ENCODE measurements around the gene ZSWIM5. TPM values are rescaled to one million over a fixed set of nuclear protein-coding genes. Genes with fewer than 3 reads are reported as not detected.
"Not testable (repeated sequence)": the region's sequence is repeated elsewhere in the genome, so short reads cannot be mapped to it uniquely, and the experiment has no call there.

The ZSWIM5 gene
- polyA plus RNA-seq, 4 donors: 6.1 to 7.6 (median 6.6) TPM

DNA sequence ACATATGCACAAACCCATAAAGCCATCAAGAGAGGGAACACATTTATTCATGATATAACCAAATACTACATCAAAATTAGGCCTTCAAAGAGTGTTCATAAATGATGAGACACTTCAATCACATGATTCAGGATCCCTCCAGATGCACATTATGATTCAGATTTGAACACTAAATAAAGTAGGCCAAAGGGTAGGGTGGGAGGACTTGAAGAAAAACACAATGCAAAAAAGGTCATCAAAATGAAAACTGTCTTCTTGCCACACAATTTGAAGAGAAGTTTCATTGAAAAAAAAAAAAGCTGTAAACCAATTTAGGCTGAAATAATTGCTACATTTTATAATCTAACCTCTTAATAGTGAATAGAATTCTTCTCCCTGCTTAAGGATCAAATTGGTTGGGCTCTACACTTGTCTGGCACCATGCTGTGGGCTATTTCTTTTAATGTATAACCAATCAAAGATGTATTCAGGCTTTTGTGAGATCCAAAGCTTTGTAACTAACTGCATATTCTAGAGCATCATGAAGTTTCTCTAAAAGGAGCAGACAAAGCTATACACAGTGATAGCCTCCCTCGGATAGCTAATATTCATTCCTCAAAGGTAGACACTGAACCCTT is 58.1 kb downstream of the ZSWIM5 start:
- no peak for DNase-seq (ENCODE audit: low read depth in 4 of 4, low spot score in 2 of 4)

GRCh38 chr1:45146833-45147232 is 59.6 kb downstream of the ZSWIM5 start:
- no peak for DNase-seq (ENCODE audit: low read depth in 4 of 4, low spot score in 2 of 4)

DNA sequence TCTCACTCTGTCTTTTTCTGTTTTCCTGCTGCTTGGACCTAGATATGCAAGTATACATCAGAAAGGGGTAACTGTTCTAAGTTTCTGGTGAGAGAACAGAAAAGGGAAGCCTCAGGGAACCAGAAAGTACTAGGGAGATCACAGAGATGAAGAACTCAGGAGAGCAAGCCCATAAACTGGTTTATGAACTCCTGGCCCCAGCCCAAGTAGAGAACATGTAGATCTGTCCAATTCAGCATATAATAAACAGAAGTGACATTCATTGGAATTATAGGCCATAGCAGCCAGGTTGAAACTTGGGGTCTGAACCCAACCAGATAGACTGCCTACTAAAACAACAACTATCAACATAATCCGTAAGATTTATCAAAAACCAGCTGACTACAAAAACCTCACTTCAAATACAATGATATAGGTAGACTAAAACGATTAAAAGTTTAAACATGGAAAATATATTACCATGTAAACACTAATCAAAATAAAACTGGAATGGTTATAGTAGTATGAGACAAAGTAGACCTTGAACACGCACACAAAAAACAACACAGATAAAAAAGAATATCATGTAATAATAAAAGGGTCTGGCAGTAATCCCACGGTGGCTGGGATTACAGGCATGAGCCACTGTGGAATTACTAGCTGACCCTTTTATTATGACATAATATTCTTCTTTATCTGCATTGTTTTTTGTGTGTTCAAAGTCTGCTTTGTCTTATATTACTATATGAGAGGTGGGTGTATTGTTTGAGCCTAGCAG is 65.0 kb downstream of the ZSWIM5 start:
- no peak for DNase-seq (ENCODE audit: low read depth in 4 of 4, low spot score in 2 of 4)

GRCh38 chr1:45136984-45137383 is 69.4 kb downstream of the ZSWIM5 start:
- no peak for DNase-seq (ENCODE audit: low read depth in 4 of 4, low spot score in 2 of 4)

GRCh38 chr1:45135316-45135715 is 71.1 kb downstream of the ZSWIM5 start:
- DNase-seq (ENCODE audit: low read depth in 4 of 4, low spot score in 2 of 4): no peak

DNA sequence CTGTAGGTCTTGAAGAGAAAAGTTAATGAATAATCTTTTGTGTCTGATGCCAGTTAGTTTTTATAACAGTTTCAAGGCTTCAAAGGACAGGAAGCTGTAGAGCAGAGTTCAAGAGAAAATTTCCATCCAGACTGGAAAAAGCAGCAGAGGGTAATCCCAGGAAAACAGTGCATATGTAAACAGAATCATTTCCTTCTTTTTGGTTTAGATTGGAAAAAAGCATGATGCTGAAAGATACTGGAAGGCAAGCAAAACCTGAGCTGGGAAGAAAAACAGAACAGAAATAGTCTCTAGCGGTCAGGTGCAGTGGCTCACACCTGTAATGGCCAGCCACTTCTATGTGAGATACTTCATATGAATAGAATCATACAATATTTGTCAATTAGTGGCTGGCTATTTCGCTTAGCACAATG is 71.9 kb downstream of the ZSWIM5 start:
- peak in 2 of 4 donors; percentile 6 to 23 for DNase-seq (ENCODE audit: low read depth in 4 of 4, low spot score in 2 of 4)

- not testable (repeated sequence) for DNase-seq (ENCODE audit: low read depth in 4 of 4, low spot score in 2 of 4)
Observed at GRCh38 chr1:45132719-45133118, 73.7 kb downstream of the ZSWIM5 start.

GRCh38 chr1:45123358-45123757 is 83.0 kb downstream of the ZSWIM5 start:
- DNase-seq (ENCODE audit: low read depth in 4 of 4, low spot score in 2 of 4): no peak

- DNase-seq (ENCODE audit: low read depth in 4 of 4, low spot score in 2 of 4): no peak
Observed at GRCh38 chr1:45122724-45123123, 83.7 kb downstream of the ZSWIM5 start.

DNA sequence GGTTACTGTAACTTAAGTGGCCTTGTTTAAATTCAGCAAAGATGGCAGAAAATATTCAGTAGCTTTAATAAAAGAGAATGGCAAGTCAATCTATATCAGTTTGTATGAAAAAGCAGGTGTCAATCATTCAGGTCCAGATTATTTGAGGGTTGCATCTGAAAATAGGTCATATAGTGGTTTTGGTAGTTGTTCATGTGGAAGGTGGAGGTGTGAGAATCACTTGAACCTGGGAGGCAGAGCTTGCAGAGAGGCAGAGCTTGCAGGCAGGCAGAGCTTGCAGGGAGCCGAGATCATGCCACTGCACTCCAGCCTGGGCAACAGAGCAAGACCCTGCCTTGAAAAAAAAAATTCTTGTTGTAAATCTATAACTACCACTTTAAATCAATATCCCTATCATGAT is 88.6 kb downstream of the ZSWIM5 start:
- DNase-seq (ENCODE audit: low read depth in 4 of 4, low spot score in 2 of 4): no peak

DNA sequence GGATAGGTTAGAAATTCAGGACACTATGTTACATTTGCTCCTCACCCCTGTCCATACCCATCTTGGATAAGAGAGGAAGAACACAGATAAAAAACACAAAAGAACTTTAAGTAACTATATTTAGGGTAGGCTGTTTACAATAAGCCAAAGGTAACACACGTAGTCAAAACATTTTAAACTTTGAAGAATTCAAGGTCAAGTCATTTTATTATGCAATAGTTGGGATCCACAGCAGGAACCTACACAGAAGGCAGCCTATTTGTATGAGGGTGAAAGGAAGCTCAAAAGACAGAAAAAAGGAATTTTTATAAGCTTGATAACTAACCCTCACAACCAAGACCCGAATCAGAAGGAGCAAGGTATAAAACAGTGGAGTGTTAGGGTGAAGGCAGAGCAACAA is 89.6 kb downstream of the ZSWIM5 start:
- DNase-seq (ENCODE audit: low read depth in 4 of 4, low spot score in 2 of 4): no peak

GRCh38 chr1:45116340-45116739 is 90.1 kb downstream of the ZSWIM5 start:
- DNase-seq (ENCODE audit: low read depth in 4 of 4, low spot score in 2 of 4): no peak

DNA sequence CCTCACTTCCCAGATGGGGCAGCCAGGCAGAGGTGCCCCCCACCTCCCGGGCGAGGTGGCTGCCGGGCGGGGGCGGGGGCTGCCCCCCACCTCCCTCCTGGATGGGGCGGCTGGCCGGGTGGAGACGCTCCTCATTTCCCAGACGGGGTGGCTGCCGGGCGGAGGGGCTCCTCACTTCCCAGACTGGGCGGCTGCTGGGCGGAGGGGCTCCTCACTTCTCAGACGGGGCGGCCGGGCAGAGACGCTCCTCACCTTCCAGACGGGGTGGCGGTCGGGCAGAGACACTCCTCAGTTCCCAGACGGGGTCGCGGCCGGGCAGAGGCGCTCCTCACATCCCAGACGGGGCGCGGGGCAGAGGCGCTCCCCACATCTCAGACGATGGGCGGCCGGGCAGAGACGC is 91.2 kb downstream of the ZSWIM5 start:
- not testable (repeated sequence) for DNase-seq (ENCODE audit: low read depth in 4 of 4, low spot score in 2 of 4)

DNA sequence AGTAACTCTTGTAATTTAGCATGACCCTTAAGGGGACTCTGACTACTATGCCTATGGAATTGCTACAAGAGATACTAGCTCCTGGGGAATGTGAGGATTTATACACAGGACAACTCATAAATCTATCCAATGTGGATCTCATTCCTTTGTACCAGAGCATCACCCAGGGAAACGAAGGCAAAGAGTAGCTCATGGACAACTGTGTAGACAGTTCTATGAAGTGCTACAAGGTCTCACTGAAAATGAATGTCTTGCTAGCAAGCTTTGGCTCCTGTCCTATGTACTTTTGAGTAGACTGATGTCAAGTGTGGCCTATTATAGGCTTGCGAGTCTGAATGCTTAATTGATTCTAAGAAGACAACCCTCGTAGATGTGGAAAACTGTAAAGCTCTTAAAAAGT is 93.7 kb downstream of the ZSWIM5 start:
- DNase-seq (ENCODE audit: low read depth in 4 of 4, low spot score in 2 of 4): no peak

- no peak for DNase-seq (ENCODE audit: low read depth in 4 of 4, low spot score in 2 of 4)
Observed at GRCh38 chr1:45111239-45111638, 95.2 kb downstream of the ZSWIM5 start.

DNA sequence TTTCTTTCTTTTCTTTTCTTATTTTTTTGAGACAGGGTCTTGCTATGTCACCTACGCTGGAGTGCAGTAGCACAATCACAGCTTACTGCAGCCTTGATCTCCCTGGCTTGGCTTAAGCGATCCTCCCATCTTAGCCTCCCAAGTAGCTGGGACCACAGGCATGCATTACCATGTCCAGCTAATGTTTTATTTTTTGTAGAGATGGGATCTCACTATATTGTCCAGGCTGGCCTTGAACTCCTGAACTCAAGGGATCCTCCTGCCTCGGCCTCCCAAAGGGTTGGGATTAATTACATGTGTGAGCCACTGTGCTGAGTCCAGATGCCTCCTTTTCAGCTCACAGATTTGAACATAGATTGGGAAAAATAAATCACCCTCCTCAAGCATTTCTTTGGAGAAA is 98.6 kb downstream of the ZSWIM5 start:
- no peak for DNase-seq (ENCODE audit: low read depth in 4 of 4, low spot score in 2 of 4)

DNA sequence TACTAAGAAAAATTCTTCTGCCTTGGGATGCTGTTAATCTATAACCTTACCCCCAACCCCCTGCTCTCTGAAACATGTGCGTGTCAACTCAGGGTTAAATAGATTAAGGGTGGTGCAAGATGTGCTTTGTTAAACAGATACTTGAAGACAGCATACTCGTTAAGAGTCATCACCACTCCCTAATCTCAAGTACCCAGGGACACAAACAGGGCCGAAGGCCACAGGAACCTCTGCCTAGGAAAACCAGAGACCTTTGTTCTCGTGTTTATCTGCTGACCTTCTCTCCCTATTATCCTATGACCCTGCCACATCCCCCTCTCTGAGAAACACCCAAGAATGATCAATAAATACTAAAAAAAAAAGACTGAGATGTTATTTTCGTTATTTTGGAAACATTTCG is 99.5 kb downstream of the ZSWIM5 start:
- DNase-seq (ENCODE audit: low read depth in 4 of 4, low spot score in 2 of 4): not testable (repeated sequence)

GRCh38 chr1:45106156-45106545 is 100.3 kb downstream of the ZSWIM5 start:
- not testable (repeated sequence) for DNase-seq (ENCODE audit: low read depth in 4 of 4, low spot score in 2 of 4)

- not testable (repeated sequence) for DNase-seq (ENCODE audit: low read depth in 4 of 4, low spot score in 2 of 4)
Observed at GRCh38 chr1:45105486-45106155, 100.8 kb downstream of the ZSWIM5 start.

DNA sequence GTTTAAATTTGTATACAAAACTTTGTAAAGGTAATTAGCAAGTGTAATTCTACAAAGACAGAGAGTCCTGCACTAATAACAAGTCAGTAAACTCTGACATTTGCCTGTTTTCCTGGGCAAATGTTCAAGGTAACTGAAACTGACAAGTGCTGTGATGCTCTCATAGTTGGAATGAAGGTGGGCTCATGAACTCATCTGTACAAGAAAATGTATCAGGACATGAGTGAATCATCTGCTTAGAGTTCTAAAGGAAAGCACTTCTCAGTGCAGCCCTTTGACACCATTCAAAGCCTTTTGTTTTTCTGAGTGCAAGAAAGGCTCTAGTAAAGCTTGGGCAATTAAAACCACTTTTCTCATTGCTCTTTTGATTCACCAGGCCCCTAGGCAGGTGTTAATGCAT is 102.9 kb downstream of the ZSWIM5 start:
- no peak for DNase-seq (ENCODE audit: low read depth in 4 of 4, low spot score in 2 of 4)

GRCh38 chr1:45101947-45102346 is 104.5 kb downstream of the ZSWIM5 start:
- no peak for DNase-seq (ENCODE audit: low read depth in 4 of 4, low spot score in 2 of 4)

- not testable (repeated sequence) for DNase-seq (ENCODE audit: low read depth in 4 of 4, low spot score in 2 of 4)
Observed at GRCh38 chr1:45101528-45101927, 104.9 kb downstream of the ZSWIM5 start.
